BJ (cell line): ENCODE results near the gene CASK. TPM values are rescaled to one million over a fixed set of nuclear protein-coding genes. Genes with fewer than 3 reads are reported as not detected.

ENCODE experiments used
- CTCF ChIA-PET: fragments of 350-600 bp; formaldehyde crosslinking; extraction: SDS; loops from one replicate; lab custom pipeline; 2021; ENCODE audit warnings: antibody characterized with exemption, inconsistent platforms; lab: Yijun Ruan, JAX
- POLR2A ChIA-PET: fragments of 300-600 bp; sonication (Branson Sonifier 250); formaldehyde crosslinking; extraction: SDS; loops from one replicate; lab custom pipeline; 2021; ENCODE audit warnings: antibody characterized with exemption; lab: Charles Lee
- DNase-seq: peaks from one replicate; pipeline ENCODE4 v3.0.0-alpha.2; 2011; ENCODE audit warnings: low read depth
- H3K27me3 ChIP-seq: 2 replicates; pipeline ENCODE4 v1.6.0; 2011; ENCODE audit warnings: low read length; ENCODE audit not compliant: control insufficient read depth, insufficient read depth
- H3K36me3 ChIP-seq: 2 replicates; pipeline ENCODE4 v1.5.1; 2011; ENCODE audit warnings: low read length; ENCODE audit not compliant: control insufficient read depth, insufficient read depth
- H3K4me3 ChIP-seq: 2 replicates; pipeline ENCODE4 v1.5.1; 2011; ENCODE audit warnings: low read depth, mild to moderate bottlenecking, control low read depth, low read length
- CTCF ChIP-seq: IDR thresholded peaks from 2 replicates; pipeline ENCODE4 v1.5.1; 2011; ENCODE audit warnings: low read depth, mild to moderate bottlenecking, control low read depth, inconsistent platforms, low read length, moderate library complexity; ENCODE audit not compliant: insufficient read depth
- polyA plus RNA-seq: library from polyadenylated mRNA; depleted of rRNA; stranded (reverse); fragments of >200 nt; gene quantifications from 2 replicates; pipeline ENCODE4 v1.2.3, GENCODE V29; 2011

The CASK gene
- polyA plus RNA-seq, 1 experiment = 12.3 TPM

- Histone ChIP-seq H3K27me3 (no peaks in the 10 kb centered on the region), H3K4me3 (no peak overlapping the region), H3K36me3 (no peaks in the 10 kb centered on the region)
- POLR2A ChIA-PET = no interaction called here
- CTCF ChIA-PET = no interaction called here
- TF ChIP-seq CTCF = no peak
- no peak for DNase-seq
These were observed 59.8 kb downstream of the CASK start for GRCh38 chrX:41863343-41864203.

GRCh38 chrX:41862562-41863184, 60.7 kb downstream of the CASK start:
- Histone ChIP-seq H3K36me3 (no peaks in the 10 kb centered on the region), H3K27me3 (no peaks in the 10 kb centered on the region), H3K4me3 (no peak overlapping the region)
- ChIA-PET POLR2A (no interaction called here), CTCF (no interaction called here)
- DNase-seq = no peak
- no peak for TF ChIP-seq CTCF

GRCh38 chrX:41858161-41858775, 65.1 kb downstream of the CASK start:
- ChIA-PET CTCF (interaction anchor here (0.8 kb wide), 1 partner anchor 9 kb away, joined by 3 read pairs; no protein-coding TSS in a partner anchor), POLR2A (no interaction called here)
- no peak for DNase-seq
- no peaks in the 10 kb centered on the region for H3K36me3 ChIP-seq
- H3K4me3 ChIP-seq = no peak overlapping the region
- TF ChIP-seq CTCF = no peak
- H3K27me3 ChIP-seq = no peaks in the 10 kb centered on the region

GRCh38 chrX:41857670-41858069, 65.7 kb downstream of the CASK start:
- Histone ChIP-seq H3K36me3 (no peaks in the 10 kb centered on the region), H3K4me3 (no peak overlapping the region), H3K27me3 (no peaks in the 10 kb centered on the region)
- no peak for TF ChIP-seq CTCF
- CTCF ChIA-PET = no interaction called here
- POLR2A ChIA-PET = no interaction called here
- no peak for DNase-seq

- Histone ChIP-seq H3K36me3 (no peaks in the 10 kb centered on the region), H3K4me3 (no peak overlapping the region), H3K27me3 (no peaks in the 10 kb centered on the region)
- CTCF ChIA-PET = no interaction called here
- no peak for DNase-seq
- TF ChIP-seq CTCF = no peak
- POLR2A ChIA-PET = no interaction called here
These were observed 76.6 kb downstream of the CASK start for GRCh38 chrX:41846714-41847113.
